LNCAP (cell line): Measurements from ENCODE around the gene ZNF74.

ENCODE experiments used
- CTCF ChIP-seq: fragments of 450-650 bp; IDR thresholded peaks from 2 replicates; pipeline ENCODE4 v1.5.1; 2017; ENCODE audit warnings: mild to moderate bottlenecking

ZNF74 gene

GRCh38 chr22:20401376-20402014, 7.5 kb downstream of the ZNF74 start:
- no peak for TF ChIP-seq CTCF

GRCh38 chr22:20402960-20403778, 9.2 kb downstream of the ZNF74 start:
- TF ChIP-seq CTCF, result no peak

- no peak for TF ChIP-seq CTCF
Observed at GRCh38 chr22:20403779-20404140, 9.8 kb downstream of the ZNF74 start.

- TF ChIP-seq CTCF, result no peak
Observed at GRCh38 chr22:20404881-20405280, 10.9 kb downstream of the ZNF74 start.

GRCh38 chr22:20405291-20405930, 11.5 kb downstream of the ZNF74 start:
- no peak for TF ChIP-seq CTCF

- no peak for TF ChIP-seq CTCF
Observed at GRCh38 chr22:20405931-20406685, 12.2 kb downstream of the ZNF74 start.

GRCh38 chr22:20406686-20407408, 12.9 kb downstream of the ZNF74 start:
- TF ChIP-seq CTCF, result no peak
